HCT116 (cell line): Measurements from ENCODE around the gene PLEKHO1. TPM values are rescaled to one million over a fixed set of nuclear protein-coding genes. Genes with fewer than 3 reads are reported as not detected.

Source experiments
- ATAC-seq: fragments of 200-7000 bp; cut with Tn5 transposase; 2 replicates; pipeline ENCODE4 v1.9.1; 2020; ENCODE audit warnings: mild to moderate bottlenecking, moderate library complexity
- BruUV-seq: library from RNA; stranded (reverse); fragments of 400-500 nt; replicated peaks from 2 replicates; lab custom pipeline; 2021; lab: Mats Ljungman, UMichigan
- CTCF ChIA-PET: fragments of 300-600 bp; sonication (Branson Sonifier 250); formaldehyde crosslinking; loops from one replicate; lab custom pipeline; 2021; ENCODE audit warnings: antibody characterized with exemption; lab: Charles Lee
- POLR2A ChIA-PET: fragments of 300-600, 350-600 bp; sonication (Branson Sonifier 250); formaldehyde crosslinking; loops from one replicate; lab custom pipeline; 2021; ENCODE audit warnings: antibody characterized with exemption; lab: Charles Lee
- RAD21 ChIA-PET, 2 experiments: fragments of 300-600 bp; sonication (Branson Sonifier 250); formaldehyde crosslinking; loops; one replicate each; lab custom pipeline; 2023; ENCODE audit warnings: low total read pairs in 2 of 2; ENCODE audit not compliant: uncharacterized antibody in 2 of 2, unreplicated experiment in 2 of 2, low non-redundant PET in 1 of 2; lab: Charles Lee
- DNase-seq: peaks from one replicate; pipeline ENCODE4 v3.0.0-alpha.2; 2010; ENCODE audit warnings: low read depth, low spot score
- H2AFZ ChIP-seq: fragments of 200-600 bp; shearing (Covaris generic), sonication (generic); 2 replicates; pipeline ENCODE4 v1.6.1; 2017; ENCODE audit warnings: low read depth, mixed run types, mixed read lengths, antibody characterized with exemption, low read length; ENCODE audit not compliant: poor library complexity, severe bottlenecking
- H3K27ac ChIP-seq: 2 replicates; pipeline ENCODE4 v1.5.1; 2012; ENCODE audit warnings: low read depth, low read length
- H3K27me3 ChIP-seq: fragments of 200-600 bp; sonication (generic); 2 replicates; pipeline ENCODE4 v1.6.1; 2016; ENCODE audit warnings: mixed run types, low read length, mixed read lengths; ENCODE audit not compliant: insufficient read depth
- H3K36me3 ChIP-seq, 2 experiments: fragments of 200-500 bp in 1 of 2; fragments of 200-600 bp in 1 of 2; sonication (Bioruptor generic) in 1 of 2; sonication (generic) in 1 of 2; 2 replicates each; pipeline versions ENCODE4 v1.5.1 to v1.6.1; 2014 to 2016; ENCODE audit warnings: low read length in 2 of 2, inconsistent platforms in 1 of 2, mixed read lengths in 1 of 2, mixed run types in 1 of 2; ENCODE audit not compliant: insufficient read depth in 2 of 2, control insufficient read depth in 1 of 2
- H3K4me1 ChIP-seq, 2 experiments: fragments of 200-600 bp in 1 of 2; sonication (generic) in 1 of 2; 2 replicates each; pipeline versions ENCODE4 v1.5.1 to v1.6.1; 2012 to 2017; ENCODE audit warnings: low read length in 2 of 2, inconsistent platforms in 1 of 2, mild to moderate bottlenecking in 1 of 2, mixed read lengths in 1 of 2, mixed run types in 1 of 2, moderate library complexity in 1 of 2; ENCODE audit not compliant: insufficient read depth in 2 of 2, control insufficient read depth in 1 of 2
- H3K4me2 ChIP-seq: fragments of 200-600 bp; sonication (generic); 2 replicates; pipeline ENCODE4 v1.6.1; 2017; ENCODE audit warnings: mixed run types, low read length, mixed read lengths
- H3K4me3 ChIP-seq, 2 experiments: fragments of 200-600 bp in 1 of 2; sonication (generic) in 1 of 2; replicated peaks in 1 of 2; 2 replicates each; pipeline ENCODE4 v1.5.1; 2011 to 2016; ENCODE audit warnings: low read length in 2 of 2, control low read depth in 1 of 2, low read depth in 1 of 2, mild to moderate bottlenecking in 1 of 2, mixed read lengths in 1 of 2, mixed run types in 1 of 2
- H3K79me2 ChIP-seq: fragments of 200-600 bp; sonication (generic); 2 replicates; pipeline ENCODE4 v1.6.1; 2017; ENCODE audit warnings: mild to moderate bottlenecking, mixed run types, low read length, moderate library complexity, mixed read lengths; ENCODE audit not compliant: insufficient read depth
- H3K9ac ChIP-seq: fragments of 200-600 bp; sonication (generic); 2 replicates; pipeline ENCODE4 v1.6.1; 2016; ENCODE audit warnings: low read length, mixed read lengths
- H3K9me2 ChIP-seq: fragments of 200-600 bp; sonication (generic), shearing (Covaris generic); 2 replicates; pipeline ENCODE4 v1.6.1; 2017; ENCODE audit warnings: mixed run types, mild to moderate bottlenecking, moderate library complexity; ENCODE audit not compliant: insufficient read depth
- H3K9me3 ChIP-seq, 2 experiments: fragments of 200-500 bp in 1 of 2; fragments of 200-600 bp in 1 of 2; sonication (Bioruptor generic) in 1 of 2; sonication (generic) in 1 of 2; 2 replicates each; pipeline ENCODE4 v1.6.1; 2014 to 2017; ENCODE audit warnings: low read length in 2 of 2, mixed read lengths in 2 of 2, inconsistent platforms in 1 of 2, low read depth in 1 of 2, mild to moderate bottlenecking in 1 of 2, mixed run types in 1 of 2, moderate library complexity in 1 of 2; ENCODE audit not compliant: control insufficient read depth in 1 of 2, insufficient read depth in 1 of 2
- H4K20me1 ChIP-seq: fragments of 200-600 bp; sonication (generic), shearing (Covaris generic); 2 replicates; pipeline ENCODE4 v1.6.1; 2017; ENCODE audit warnings: mixed run types, mild to moderate bottlenecking, moderate library complexity; ENCODE audit not compliant: insufficient read depth
- ATF3 ChIP-seq: IDR thresholded peaks from 2 replicates; pipeline ENCODE4 v1.6.1; 2012
- CBX3 ChIP-seq: IDR thresholded peaks from 2 replicates; pipeline ENCODE4 v1.6.1; 2012; ENCODE audit warnings: low read depth
- CEBPB ChIP-seq: IDR thresholded peaks from 2 replicates; pipeline ENCODE4 v1.6.1; 2012; ENCODE audit warnings: low read depth
- EGR1 ChIP-seq: IDR thresholded peaks from 2 replicates; pipeline ENCODE4 v1.6.1; 2012; ENCODE audit warnings: low read depth
- ELF1 ChIP-seq: IDR thresholded peaks from 2 replicates; pipeline ENCODE4 v1.6.1; 2012; ENCODE audit warnings: low read depth, borderline replicate concordance
- EZH2 ChIP-seq: fragments of 200-600 bp; sonication (generic); IDR thresholded peaks from 2 replicates; pipeline ENCODE4 v1.6.1; 2017; ENCODE audit warnings: antibody characterized with exemption, mixed run types
- EZH2phosphoT487 ChIP-seq: fragments of 200-600 bp; IDR thresholded peaks from 2 replicates; pipeline ENCODE4 v1.6.1; 2018; ENCODE audit warnings: antibody characterized with exemption, borderline replicate concordance
- FOSL1 ChIP-seq: IDR thresholded peaks from 2 replicates; pipeline ENCODE4 v1.6.1; 2012; ENCODE audit warnings: low read depth
- JUND ChIP-seq: IDR thresholded peaks from 2 replicates; pipeline ENCODE4 v1.6.1; 2012
- MAX ChIP-seq: IDR thresholded peaks from 2 replicates; pipeline ENCODE4 v1.6.1; 2012
- POLR2AphosphoS5 ChIP-seq: IDR thresholded peaks from 2 replicates; pipeline ENCODE4 v1.6.1; 2011; ENCODE audit warnings: mild to moderate bottlenecking, low read depth, low read length, moderate library complexity
- RAD21 ChIP-seq: IDR thresholded peaks from 2 replicates; pipeline ENCODE4 v1.6.1; 2012; ENCODE audit warnings: low read depth, mild to moderate bottlenecking
- SIN3A ChIP-seq: IDR thresholded peaks from 2 replicates; pipeline ENCODE4 v1.6.1; 2012; ENCODE audit warnings: low read depth
- SP1 ChIP-seq: IDR thresholded peaks from 2 replicates; pipeline ENCODE4 v1.6.1; 2012; ENCODE audit warnings: low read depth
- ZFX ChIP-seq: fragments of 450-650 bp; IDR thresholded peaks from 2 replicates; pipeline ENCODE4 v1.6.1; 2017
- ZNF274 ChIP-seq: fragments of 200-500 bp; sonication (Bioruptor generic); IDR thresholded peaks from 2 replicates; pipeline ENCODE4 v1.6.1; 2014; ENCODE audit warnings: mild to moderate bottlenecking, low read depth, low read length, inconsistent platforms
- intact Hi-C: fragments of 100-400 bp; cut with micrococcal nuclease; formaldehyde crosslinking; loops from 2 replicates; pipeline ENCODE4 v1.10.0; 2022
- total RNA-seq: library from RNA; stranded (reverse); gene quantifications from one replicate; pipeline ENCODE4 v1.2.1, GENCODE V29; 2021; ENCODE audit not compliant: unreplicated experiment
- TF ChIP-seq, protein P1 (sequence below), 3 experiments: fragments of 200-600 bp in 1 of 3; sonication (generic) in 1 of 3; IDR thresholded peaks in 2 of 3; conservative IDR thresholded peaks in 1 of 3; 2 replicates each; pipeline ENCODE4 v1.5.1; 2012 to 2017; ENCODE audit warnings: low read depth in 2 of 3, low read length in 2 of 3, antibody characterized with exemption in 1 of 3, borderline replicate concordance in 1 of 3, control low read depth in 1 of 3, mild to moderate bottlenecking in 1 of 3, mixed read lengths in 1 of 3, mixed run types in 1 of 3, moderate library complexity in 1 of 3; ENCODE audit not compliant: insufficient read depth in 1 of 3
- TF ChIP-seq, protein P2 (sequence below): IDR thresholded peaks from 2 replicates; pipeline ENCODE4 v1.6.1; 2012; ENCODE audit warnings: low read depth
- TF ChIP-seq, protein P3 (sequence below): IDR thresholded peaks from 2 replicates; pipeline ENCODE4 v1.6.1; 2011; ENCODE audit warnings: mild to moderate bottlenecking, low read length, moderate library complexity; ENCODE audit not compliant: insufficient replicate concordance; ENCODE audit errors: extremely low read depth

Gene PLEKHO1
- total RNA-seq, 1 experiment from 2014 or later: 6.9 TPM

DNA sequence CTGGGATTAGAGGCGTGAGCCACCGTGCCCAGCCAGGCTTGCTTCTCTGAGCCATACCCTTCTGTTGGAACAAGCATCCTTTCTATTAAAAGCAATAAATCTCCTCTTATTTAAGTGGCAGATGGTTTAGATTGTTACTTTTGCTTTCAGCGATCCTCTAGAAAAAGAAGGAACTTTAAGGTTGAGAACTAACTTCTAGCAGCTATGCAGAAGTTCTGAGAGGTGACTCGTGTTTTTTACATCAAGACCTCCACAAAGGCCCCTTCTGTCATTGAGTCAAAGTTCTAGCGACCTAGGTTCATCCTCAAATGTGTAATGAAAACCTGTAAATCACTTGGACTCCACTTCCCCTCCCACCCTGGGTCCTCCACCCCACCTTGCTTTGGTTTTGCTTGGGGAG, 30.8 kb downstream of the PLEKHO1 start:
- no peaks in the 10 kb centered on the region for H4K20me1 ChIP-seq
- POLR2A ChIA-PET: no interaction called here
- H3K27ac ChIP-seq: no peak overlapping the region

More for the DNA sequence above, 30.8 kb downstream of the PLEKHO1 start:
- ChIA-PET CTCF (no interaction called here), RAD21 (no interaction called here)
- Histone ChIP-seq H3K4me1 (no peaks in the 10 kb centered on the region), H3K4me3 (no peak overlapping the region), H3K36me3 (no peaks in the 10 kb centered on the region), H3K9ac (no peak overlapping the region)
- BruUV-seq: no TSS peak
- ATAC-seq: no peak
- intact Hi-C loops: no loop called here
- TF ChIP-seq CEBPB (no peak), POLR2AphosphoS5 (no peak), ZNF274 (no peak), ATF3 (no peak), SP1 (no peak), CBX3 (no peak), EZH2 (no peak), MAX (no peak), JUND (no peak), EGR1 (no peak), FOSL1 (no peak), EZH2phosphoT487 (no peak), SIN3A (no peak), ELF1 (no peak), ZFX (no peak), RAD21 (no peak)
- TF ChIP-seq, protein P1, sequence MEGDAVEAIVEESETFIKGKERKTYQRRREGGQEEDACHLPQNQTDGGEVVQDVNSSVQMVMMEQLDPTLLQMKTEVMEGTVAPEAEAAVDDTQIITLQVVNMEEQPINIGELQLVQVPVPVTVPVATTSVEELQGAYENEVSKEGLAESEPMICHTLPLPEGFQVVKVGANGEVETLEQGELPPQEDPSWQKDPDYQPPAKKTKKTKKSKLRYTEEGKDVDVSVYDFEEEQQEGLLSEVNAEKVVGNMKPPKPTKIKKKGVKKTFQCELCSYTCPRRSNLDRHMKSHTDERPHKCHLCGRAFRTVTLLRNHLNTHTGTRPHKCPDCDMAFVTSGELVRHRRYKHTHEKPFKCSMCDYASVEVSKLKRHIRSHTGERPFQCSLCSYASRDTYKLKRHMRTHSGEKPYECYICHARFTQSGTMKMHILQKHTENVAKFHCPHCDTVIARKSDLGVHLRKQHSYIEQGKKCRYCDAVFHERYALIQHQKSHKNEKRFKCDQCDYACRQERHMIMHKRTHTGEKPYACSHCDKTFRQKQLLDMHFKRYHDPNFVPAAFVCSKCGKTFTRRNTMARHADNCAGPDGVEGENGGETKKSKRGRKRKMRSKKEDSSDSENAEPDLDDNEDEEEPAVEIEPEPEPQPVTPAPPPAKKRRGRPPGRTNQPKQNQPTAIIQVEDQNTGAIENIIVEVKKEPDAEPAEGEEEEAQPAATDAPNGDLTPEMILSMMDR (IDR thresholded peaks at IDR 0.05 in 2 of 3, conservative IDR thresholded peaks at IDR 0.05 in 1 of 3; ENCODE audit: borderline replicate concordance in 1 of 3, insufficient read depth in 1 of 3, low read depth in 2 of 3, low read length in 2 of 3): no peak
- TF ChIP-seq, protein P2, sequence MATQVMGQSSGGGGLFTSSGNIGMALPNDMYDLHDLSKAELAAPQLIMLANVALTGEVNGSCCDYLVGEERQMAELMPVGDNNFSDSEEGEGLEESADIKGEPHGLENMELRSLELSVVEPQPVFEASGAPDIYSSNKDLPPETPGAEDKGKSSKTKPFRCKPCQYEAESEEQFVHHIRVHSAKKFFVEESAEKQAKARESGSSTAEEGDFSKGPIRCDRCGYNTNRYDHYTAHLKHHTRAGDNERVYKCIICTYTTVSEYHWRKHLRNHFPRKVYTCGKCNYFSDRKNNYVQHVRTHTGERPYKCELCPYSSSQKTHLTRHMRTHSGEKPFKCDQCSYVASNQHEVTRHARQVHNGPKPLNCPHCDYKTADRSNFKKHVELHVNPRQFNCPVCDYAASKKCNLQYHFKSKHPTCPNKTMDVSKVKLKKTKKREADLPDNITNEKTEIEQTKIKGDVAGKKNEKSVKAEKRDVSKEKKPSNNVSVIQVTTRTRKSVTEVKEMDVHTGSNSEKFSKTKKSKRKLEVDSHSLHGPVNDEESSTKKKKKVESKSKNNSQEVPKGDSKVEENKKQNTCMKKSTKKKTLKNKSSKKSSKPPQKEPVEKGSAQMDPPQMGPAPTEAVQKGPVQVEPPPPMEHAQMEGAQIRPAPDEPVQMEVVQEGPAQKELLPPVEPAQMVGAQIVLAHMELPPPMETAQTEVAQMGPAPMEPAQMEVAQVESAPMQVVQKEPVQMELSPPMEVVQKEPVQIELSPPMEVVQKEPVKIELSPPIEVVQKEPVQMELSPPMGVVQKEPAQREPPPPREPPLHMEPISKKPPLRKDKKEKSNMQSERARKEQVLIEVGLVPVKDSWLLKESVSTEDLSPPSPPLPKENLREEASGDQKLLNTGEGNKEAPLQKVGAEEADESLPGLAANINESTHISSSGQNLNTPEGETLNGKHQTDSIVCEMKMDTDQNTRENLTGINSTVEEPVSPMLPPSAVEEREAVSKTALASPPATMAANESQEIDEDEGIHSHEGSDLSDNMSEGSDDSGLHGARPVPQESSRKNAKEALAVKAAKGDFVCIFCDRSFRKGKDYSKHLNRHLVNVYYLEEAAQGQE: no peak
- TF ChIP-seq, protein P3, sequence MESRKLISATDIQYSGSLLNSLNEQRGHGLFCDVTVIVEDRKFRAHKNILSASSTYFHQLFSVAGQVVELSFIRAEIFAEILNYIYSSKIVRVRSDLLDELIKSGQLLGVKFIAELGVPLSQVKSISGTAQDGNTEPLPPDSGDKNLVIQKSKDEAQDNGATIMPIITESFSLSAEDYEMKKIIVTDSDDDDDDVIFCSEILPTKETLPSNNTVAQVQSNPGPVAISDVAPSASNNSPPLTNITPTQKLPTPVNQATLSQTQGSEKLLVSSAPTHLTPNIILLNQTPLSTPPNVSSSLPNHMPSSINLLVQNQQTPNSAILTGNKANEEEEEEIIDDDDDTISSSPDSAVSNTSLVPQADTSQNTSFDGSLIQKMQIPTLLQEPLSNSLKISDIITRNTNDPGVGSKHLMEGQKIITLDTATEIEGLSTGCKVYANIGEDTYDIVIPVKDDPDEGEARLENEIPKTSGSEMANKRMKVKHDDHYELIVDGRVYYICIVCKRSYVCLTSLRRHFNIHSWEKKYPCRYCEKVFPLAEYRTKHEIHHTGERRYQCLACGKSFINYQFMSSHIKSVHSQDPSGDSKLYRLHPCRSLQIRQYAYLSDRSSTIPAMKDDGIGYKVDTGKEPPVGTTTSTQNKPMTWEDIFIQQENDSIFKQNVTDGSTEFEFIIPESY: no peak
- TF ChIP-seq, all 23 proteins: peak for 0
- H3K27me3 ChIP-seq: no peaks in the 10 kb centered on the region
- H3K9me2 ChIP-seq: no peaks in the 10 kb centered on the region
- H3K79me2 ChIP-seq: no peaks in the 10 kb centered on the region
- no peaks in the 10 kb centered on the region for H3K9me3 ChIP-seq
- H2AFZ ChIP-seq: no peak overlapping the region
- no peak overlapping the region for H3K4me2 ChIP-seq
- DNase-seq: no peak
